ENCODE data around the gene PSME1.

The PSME1 gene

GRCh38 chr14:24126939-24127338 is 9.1 kb upstream of the PSME1 start:
- TF ChIP-seq CTCF (IDR thresholded peaks at IDR 0.05; ENCODE audit: control extremely low read depth, extremely low read depth, low read depth, missing control alignments), result no peak
- ChIA-PET CTCF (interaction anchor here (1.0 to 9.1 kb wide), 7 partner anchors 9 to 37 kb away, joined by 3 to 58 read pairs (median 5); partner anchors contain the start of genes DCAF11, EMC9, IRF9 and NRL), POLR2A (interaction anchor here (1.8 to 2.2 kb wide), 2 partner anchors 9 to 12 kb away, joined by 7 read pairs; partner anchors contain the start of genes DCAF11, NRL and PSME1)
- no peak for DNase-seq (ENCODE audit: extremely low spot score)

- ChIA-PET POLR2A (interaction anchor here (1.8 to 2.2 kb wide), 2 partner anchors 8 to 13 kb away, joined by 7 read pairs; partner anchors contain the start of genes DCAF11, NRL and PSME1), CTCF (interaction anchor here (1.0 to 9.1 kb wide), 4 partner anchors 11 to 34 kb away, joined by 3 to 58 read pairs (median 21); partner anchors contain the start of genes DCAF11, IRF9 and NRL)
- no peak for TF ChIP-seq CTCF (IDR thresholded peaks at IDR 0.05; ENCODE audit: control extremely low read depth, extremely low read depth, low read depth, missing control alignments)
- DNase-seq (ENCODE audit: extremely low spot score), result no peak
Observed at GRCh38 chr14:24127673-24128072, 8.3 kb upstream of the PSME1 start.

- DNase-seq (ENCODE audit: extremely low spot score), result no peak
- ChIA-PET CTCF (interaction anchor here (1.7 to 9.1 kb wide), 2 partner anchors 12 to 21 kb away, joined by 7 to 58 read pairs; partner anchors contain the start of genes DCAF11 and NRL), POLR2A (interaction anchor here (1.5 kb wide), 1 partner anchor 15 kb away, joined by 3 read pairs; the partner anchor contains the start of genes DCAF11 and NRL)
- TF ChIP-seq CTCF (IDR thresholded peaks at IDR 0.05; ENCODE audit: control extremely low read depth, extremely low read depth, low read depth, missing control alignments), result no peak
Observed at GRCh38 chr14:24129410-24129998, 6.5 kb upstream of the PSME1 start.

- ChIA-PET POLR2A (interaction anchor here (1.5 kb wide), 1 partner anchor 16 kb away, joined by 3 read pairs; the partner anchor contains the start of genes DCAF11 and NRL), CTCF (interaction anchor here (9.1 kb wide), 1 partner anchor 13 kb away, joined by 58 read pairs; the partner anchor contains the start of genes DCAF11 and NRL)
- no peak for TF ChIP-seq CTCF (IDR thresholded peaks at IDR 0.05; ENCODE audit: control extremely low read depth, extremely low read depth, low read depth, missing control alignments)
Observed at GRCh38 chr14:24130380-24130716, 5.6 kb upstream of the PSME1 start, which contains the start of gene FITM1. Gene FITM1, plus strand, starts transcription at chr14:24130659. Its CDS starts 905 bp downstream, at chr14:24131564.

GRCh38 chr14:24130717-24131548 is 5.1 kb upstream of the PSME1 start:
- no peak for DNase-seq (ENCODE audit: extremely low spot score)
- TF ChIP-seq CTCF (IDR thresholded peaks at IDR 0.05; ENCODE audit: control extremely low read depth, extremely low read depth, low read depth, missing control alignments), result no peak
- ChIA-PET CTCF (interaction anchor here (1.1 to 9.1 kb wide), 2 partner anchors 14 to 23 kb away, joined by 3 to 58 read pairs; partner anchors contain the start of genes DCAF11 and NRL), POLR2A (interaction anchor here (0.6 to 1.5 kb wide), 2 partner anchors 16 to 129 kb away, joined by 3 to 5 read pairs; partner anchors contain the start of genes DCAF11 and NRL)

More at GRCh38 chr14:24130380-24130716, 5.6 kb upstream of the PSME1 start, which contains the start of gene FITM1:
- DNase-seq (ENCODE audit: extremely low spot score), result no peak

- ChIA-PET CTCF (interaction anchor here (1.1 to 9.1 kb wide), 2 partner anchors 14 to 23 kb away, joined by 3 to 58 read pairs; partner anchors contain the start of genes DCAF11 and NRL), POLR2A (interaction anchor here (0.6 kb wide), 1 partner anchor 130 kb away, joined by 5 read pairs; no protein-coding TSS in a partner anchor)
- no peak for DNase-seq (ENCODE audit: extremely low spot score)
- TF ChIP-seq CTCF (IDR thresholded peaks at IDR 0.05; ENCODE audit: control extremely low read depth, extremely low read depth, low read depth, missing control alignments), result no peak
Observed at GRCh38 chr14:24131549-24131966, 4.4 kb upstream of the PSME1 start.
